Stimulated activated CD4-positive, alpha-beta T cell treated with anti-CD3 and anti-CD28 coated beads, Interleukin-1b, Interleukin-23, amount 100 ng/mL, for 48 hours (primary cell): ENCODE data around the gene RRP15.

Experiments
- DNase-seq: peaks from one replicate; pipeline ENCODE4 v3.0.0-alpha.2; 2020

Gene RRP15

DNA sequence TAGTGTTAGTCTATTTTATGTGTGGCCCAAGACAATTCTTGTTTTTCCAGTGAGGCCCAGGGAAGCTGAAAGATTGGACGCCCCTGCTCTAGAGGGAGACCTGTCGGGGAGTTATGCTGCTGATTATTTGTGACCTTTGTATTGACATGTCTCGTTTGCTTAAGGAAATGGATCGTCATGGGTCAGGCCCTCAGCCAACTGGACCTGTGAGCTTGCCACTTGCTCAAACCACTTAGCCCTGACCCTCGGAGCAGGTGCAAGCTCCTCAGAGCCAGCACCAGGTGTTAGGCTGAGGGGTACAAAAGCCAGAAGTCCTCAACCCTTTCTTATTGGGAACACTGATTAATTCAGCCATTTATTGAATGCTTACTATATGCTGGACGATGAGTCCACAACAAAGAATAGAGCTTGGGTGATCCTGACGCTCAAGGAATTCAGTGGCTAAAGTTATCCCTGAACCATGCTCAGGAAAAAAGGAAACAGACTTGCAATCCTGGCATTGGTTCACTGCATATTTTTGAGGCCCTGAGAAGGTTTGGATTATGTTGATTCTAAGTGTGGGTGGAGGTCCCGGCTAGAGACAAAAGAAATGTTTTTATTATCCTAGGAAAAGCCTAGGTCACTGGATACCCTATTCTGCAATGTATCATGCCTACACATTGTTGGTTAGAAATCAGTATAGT, 79.1 kb downstream of the RRP15 start:
- no peak for DNase-seq

DNA sequence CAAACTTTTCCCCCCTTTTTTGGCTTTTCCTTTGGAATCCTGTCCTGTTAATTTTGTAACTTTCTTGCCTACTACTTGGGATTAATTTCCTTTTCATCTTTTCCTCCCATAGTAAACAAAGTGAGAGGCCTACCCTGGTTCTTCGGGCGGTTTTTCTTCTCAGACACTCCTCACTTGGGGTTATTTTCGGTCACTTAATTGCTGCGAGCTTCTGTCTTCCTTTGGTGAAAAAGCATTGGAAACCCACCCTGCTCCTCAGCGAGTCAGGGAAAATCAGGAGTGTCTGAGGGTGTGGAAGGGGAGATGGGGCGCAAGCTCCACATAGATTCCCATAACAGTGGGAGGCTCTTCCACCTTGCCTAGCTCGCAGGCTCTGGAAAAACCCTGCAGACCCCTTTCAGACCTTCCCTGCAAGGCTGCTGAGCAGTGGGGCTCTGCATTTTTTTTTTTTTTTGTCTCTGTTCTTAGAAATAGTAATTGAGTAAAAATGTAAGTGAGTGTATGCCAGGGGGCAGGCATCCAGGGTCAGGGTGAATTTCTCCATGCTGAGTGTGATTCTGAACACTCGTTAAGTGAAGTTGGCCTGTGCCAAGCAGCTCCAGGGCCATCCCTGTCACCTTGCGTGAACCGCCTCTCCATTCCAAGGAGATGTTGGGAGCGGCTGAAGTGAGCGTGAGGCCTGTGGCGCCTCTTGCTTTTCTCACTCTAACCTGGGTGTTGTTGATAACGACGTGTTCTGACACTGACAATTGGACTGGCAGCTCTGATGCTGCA, 80.3 kb downstream of the RRP15 start:
- no peak for DNase-seq

DNA sequence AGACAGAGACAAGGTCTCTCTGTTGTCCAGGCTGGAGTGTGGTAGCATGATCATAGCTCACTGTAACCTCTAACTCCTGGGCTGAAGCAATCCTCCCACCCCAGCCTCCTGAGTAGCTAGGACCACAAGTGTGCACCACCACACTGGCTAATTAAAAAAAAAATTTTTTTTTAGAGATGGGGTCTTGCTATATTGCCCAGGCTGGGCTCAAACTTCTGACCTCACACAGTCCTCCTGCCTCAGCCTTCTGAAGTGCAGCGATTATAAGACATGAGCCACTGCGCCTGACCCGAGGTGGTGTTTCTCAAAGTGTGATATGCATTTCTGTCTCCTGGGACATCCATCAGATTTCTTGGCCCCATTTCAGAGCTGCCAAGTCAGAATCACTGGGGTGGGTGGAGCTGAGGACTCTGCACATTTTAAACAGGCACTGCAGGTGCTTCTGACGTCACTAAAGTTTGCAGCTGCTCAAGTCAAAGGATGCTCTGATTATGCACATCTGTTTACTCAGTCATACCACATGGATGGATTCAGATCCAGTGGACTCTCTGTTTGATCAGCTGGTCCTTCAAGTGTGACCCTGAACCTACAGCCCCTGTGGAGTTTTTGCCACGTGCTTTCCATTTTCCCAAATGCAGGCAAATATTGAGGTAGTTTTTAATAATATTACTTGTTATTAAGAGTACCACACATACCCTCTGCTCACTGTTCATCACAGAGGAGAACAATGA, 81.4 kb downstream of the RRP15 start:
- DNase-seq: no peak

DNA sequence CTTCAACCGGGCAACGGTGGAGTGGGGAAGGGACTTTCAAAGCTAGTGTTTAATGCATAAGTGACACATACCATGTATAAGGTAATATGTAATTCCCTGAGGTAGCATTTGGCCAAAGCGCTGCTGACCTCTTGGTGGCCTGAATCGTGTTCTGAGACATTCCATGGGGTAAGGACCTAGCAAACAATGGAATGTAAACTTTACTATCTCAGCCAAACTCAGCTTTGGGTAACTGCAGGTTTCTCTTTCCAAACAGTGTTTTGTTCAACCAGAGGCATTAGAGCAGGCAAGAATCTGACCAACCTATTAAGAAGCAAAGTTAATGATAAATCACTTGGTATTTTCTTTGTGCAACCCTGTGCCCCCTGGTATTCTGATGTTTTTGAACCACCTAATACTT, 82.0 kb downstream of the RRP15 start:
- no peak for DNase-seq

DNA sequence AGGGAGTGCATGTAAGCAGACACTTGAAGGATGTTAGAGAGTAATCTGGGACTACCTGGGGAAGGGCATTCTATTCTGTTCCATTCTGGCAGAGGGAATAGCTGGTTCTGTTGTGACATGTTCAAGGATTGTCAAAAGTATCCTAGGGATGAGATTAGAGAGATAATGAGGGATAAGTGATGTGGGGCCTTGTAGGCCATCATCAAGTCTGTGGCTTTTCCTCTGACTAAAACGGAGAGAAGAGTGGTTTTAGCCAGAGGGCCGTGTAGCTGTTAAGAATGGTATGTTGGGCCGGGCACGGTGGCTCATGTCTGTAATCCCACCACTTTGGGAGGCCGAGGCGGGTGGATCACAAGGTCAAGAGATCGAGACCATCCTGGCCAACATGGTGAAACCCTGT, 83.6 kb downstream of the RRP15 start:
- no peak for DNase-seq

DNA sequence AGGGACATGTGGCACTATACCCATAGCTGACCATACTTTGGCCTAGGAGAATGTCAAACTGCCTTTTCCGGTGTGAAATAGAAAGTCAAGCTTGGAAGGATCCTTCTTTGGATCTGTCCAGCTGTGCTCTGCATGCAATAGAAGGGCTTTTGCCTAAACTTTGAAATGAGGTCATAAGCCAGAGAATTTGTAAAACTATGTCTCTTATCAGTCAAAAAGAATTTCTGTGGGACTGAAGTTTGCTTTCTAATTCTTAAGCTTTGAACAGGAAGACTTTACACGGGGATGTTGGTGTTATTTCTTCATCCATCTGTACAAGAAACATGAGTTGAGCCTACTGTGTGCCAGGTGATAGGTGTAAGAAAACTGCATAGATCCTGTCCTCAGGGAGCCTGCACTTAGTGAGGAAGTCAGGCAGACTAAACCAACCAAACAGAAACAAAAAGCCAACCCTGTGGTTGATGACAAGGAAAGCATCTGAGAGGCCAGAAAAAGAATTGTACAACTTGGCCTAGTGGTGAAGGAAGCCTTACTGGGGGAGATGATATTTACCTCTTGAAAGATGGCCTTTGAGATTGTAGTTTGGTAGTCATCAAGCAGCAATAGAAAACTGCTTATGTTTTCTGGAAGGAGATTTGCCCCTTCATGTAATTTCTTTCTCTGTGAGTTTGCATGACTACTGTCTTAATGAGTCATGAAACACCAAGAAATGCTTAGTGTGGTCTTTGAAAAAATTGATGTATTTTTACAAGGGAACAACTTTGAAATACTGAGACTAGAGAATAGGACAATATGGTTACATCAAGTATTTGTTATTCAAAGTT, 84.8 kb downstream of the RRP15 start:
- DNase-seq: no peak

DNA sequence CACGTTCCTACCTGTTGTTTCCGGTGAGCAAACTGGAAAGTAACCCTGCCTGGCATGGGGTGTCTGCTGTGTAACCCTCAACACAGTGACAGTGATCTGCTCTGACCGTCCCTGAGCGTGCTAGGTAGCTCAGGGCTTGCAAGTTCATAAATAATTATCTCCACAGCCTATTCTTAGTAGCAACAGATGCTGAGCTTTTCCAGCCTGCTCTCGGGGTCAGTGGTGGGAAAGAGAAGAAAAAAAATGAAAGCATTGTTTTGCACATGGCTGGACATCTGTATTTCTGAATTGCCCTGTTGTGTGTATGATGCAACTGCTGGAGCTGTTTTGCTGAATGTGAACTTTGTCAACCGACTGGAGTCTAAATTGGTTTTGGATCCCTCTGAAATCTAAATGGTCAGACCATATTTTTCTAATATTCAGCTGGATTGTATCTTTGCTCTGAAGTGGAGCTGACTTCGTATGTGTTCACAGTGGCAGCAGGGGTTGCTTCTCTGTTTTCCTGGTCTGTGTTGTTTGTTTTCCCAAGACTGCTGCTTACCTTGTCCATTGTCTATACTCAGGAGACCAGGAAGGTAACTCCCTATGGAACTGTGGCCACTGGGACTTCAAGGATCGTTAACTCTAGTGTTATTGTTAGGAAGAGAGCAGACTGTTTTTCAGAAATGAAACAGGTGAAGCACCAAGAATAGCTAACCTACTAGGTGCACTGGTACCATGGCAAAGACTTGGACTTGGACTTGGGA, 87.0 kb downstream of the RRP15 start:
- DNase-seq: no peak

DNA sequence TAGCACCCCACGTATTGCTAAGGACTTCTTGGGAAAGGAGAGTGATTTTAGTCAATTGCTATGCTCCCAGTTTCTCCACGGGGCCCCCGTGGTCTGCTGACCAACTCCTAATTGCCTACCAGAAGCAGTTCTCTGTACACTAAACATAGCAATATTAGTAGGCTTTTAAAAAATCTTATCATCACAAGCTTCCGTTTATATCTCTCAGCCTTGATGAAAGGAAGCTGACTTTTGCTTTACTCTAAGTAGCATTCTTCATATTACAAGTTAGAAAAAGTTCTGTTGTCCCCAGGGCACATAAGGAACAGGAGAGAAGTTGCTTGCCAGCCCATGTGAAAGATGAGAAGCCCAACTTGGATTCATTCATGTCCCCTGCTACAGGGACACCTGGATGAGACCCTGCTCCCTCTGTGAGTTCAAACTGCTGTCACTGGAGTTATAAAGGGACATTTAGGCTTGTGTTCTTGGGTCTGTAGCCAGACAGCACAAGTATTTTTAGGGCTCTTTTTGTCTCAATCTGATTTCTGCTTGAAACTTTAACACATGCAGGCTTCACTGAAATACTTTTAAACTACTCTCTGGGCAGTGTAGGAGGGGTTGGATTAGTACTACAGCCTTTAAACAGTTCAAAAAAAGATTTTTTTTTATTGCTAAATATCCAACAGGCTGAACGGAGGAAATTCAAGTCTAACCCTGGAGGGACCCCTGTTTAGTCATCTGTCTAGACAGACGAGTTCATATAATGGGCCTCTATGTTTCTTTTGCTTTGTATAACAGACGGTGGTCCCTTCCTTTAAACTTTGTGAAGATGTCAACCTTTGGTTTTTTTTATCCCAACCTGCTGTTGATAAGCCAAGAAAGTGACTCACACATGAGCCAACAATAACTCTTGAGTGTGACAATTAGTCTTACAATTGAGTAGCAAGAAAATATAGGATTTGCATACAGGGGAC, 89.6 kb downstream of the RRP15 start:
- no peak for DNase-seq

DNA sequence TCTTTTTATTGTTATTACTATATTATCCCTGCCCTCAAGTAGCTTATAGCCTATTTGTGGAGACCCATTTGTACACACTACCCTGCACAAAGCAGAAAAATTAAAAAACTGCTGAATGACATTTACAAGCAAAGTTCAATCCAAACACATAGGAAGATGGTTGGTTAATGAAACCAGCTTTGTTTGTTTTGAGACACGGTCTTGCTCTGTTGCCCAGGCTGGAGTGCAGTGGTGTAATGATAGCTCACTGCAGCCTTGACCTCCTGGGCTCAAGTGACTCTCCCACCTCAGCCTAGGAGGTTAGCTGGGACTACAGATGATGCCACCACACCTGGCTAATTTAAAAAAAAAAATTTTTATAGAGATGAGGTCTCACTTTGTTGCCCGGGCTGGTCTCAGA, 91.6 kb downstream of the RRP15 start:
- no peak for DNase-seq

DNA sequence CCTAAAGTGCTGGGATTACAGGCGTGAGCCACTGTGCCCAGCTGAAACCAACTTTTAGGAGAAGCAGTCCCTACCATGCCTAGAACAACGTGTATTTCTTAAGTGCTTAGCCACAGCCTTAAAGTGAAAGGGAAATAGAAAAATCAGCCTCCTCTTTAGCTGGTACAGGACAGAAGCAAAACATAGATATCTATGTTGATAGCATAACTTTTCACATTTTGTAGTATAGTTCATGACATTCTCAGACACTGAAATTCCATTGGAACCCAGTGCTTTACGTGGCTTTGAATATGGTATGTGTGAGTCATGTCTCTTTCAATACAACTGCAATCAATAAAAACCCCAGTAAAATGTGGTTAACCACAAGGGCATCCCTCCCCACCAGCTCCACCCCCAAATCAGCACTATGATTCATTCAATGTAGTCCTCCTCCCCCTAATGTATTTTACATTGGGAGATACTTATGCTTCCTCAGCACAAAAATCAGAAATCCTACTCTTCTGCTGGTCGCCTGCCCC, 92.1 kb downstream of the RRP15 start:
- peak; percentile 72 for DNase-seq

DNA sequence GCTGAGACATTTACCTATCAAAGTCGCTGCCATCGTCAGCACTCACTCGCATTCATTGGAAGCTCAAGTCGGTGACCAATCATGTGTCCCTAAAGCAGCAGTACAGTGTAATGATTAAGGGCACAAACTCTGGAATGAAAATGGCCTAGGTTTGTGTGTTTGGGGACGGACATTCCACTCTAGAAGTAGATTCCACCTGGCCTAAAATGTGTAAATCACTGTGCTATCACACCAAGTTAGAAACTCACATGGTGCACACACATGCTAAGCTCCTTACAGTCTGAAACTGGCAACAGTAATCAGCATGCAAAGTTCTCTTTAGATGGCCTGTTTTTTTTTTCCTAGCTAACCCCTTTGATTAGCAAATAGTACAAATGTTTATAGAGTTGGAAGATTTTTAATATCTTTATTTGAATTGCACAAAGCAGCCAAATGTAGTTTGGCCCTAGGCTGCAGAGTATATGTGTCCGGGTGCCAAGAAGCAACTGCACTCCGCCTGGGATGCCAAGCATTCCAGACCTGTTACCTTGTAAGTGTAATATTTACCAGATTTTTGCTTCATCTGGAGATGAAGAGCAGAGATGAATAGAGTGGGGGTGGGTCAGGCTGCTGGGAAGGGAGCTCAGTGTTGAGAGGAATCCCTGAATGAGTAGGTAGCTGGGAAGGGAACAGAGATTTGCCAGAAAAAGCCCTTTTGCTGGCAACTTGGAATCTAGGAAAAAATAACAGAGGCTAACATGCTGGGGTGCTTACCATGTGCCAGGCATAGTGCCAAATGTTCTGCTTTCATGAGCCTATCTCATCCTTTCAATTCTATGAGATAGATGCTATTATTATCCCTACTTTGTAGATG, 95.3 kb downstream of the RRP15 start:
- no peak for DNase-seq

DNA sequence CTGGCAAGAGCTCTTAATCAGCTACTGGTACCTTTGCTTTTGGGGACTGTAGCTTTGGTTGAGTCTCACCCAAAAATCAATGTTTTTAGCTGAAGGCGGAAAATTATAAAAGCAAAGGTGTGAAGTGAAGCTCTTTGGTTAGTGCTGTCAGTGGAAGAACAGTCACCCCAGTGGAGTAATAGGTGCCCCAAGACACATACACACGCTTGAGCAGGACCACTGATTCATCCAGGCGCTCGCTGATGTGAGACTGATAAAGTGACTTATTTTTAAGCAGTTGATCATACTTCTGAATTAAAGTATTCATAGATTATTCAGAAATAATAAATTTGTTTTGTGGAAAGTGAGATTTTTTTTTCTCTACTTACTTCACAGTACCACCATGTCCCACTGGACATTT, 97.2 kb downstream of the RRP15 start:
- DNase-seq: no peak

DNA sequence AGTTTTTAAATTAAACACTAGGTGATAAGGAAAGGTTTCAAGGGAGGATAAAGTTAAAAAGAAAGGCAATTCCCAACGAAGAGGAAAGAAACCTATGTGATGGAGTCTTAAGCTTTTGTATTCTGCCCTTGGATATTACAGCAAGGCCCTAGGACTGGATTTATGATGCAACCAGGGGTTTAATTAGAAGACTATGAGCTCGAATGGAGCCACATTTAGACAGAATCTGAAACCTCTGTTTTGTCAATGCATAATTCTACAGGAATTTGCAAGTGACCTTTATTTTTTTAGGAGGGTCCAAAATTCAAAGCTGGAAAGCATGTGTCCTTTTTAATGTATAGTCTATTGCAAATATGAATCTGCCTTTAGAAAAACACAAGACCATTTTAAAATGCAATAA, 98.0 kb downstream of the RRP15 start:
- no peak for DNase-seq

DNA sequence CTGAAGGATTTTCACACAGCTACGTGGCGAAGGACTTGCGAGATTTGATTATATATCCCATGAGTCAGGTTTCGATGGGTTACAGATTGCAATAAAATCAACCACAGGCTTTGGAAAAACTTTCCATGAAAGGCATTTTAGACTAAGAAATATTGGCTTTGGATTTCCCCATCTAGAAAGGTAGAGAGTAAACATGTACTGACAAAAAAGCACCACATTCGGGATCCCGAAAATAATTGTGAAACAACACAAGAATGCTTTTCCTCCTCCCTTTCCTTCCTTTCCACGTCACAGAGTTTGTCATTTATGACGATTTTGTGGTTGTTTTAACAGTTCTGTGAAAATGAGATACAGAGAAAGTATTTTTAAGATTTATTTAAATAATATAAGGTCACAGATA, 98.6 kb downstream of the RRP15 start:
- no peak for DNase-seq

DNA sequence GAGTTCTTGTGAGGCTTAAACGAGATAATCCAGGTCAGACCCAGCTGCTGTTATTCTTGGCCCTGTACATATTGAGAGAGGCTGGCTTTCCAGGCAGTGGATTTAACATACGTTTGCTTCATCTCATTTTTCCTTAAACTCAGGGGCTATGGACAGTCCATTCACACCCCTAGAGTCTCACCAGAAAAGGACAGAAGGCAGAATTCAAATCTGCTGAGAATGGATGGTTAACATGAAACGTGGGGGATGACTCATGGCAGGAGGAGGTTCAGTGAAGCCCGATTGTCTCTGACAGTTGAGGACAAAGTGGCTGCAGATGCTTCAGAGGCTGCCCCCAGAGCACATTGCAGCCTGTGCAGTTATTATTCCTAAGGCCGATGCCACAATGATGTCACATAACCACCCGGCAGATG, 99.5 kb downstream of the RRP15 start:
- DNase-seq: no peak
